HG03565 (cell line): ENCODE measurements around the gene PRSS8.

Experiments
- ATAC-seq: cut with Tn5 transposase; IDR thresholded peaks from one replicate; pipeline ENCODE4 v1.9.1; 2021; ENCODE audit warnings: mild to moderate bottlenecking, moderate library complexity; ENCODE audit not compliant: unreplicated experiment

Gene PRSS8

GRCh38 chr16:31130336-31130891, 5.1 kb downstream of the PRSS8 start:
- ATAC-seq, result no peak

DNA sequence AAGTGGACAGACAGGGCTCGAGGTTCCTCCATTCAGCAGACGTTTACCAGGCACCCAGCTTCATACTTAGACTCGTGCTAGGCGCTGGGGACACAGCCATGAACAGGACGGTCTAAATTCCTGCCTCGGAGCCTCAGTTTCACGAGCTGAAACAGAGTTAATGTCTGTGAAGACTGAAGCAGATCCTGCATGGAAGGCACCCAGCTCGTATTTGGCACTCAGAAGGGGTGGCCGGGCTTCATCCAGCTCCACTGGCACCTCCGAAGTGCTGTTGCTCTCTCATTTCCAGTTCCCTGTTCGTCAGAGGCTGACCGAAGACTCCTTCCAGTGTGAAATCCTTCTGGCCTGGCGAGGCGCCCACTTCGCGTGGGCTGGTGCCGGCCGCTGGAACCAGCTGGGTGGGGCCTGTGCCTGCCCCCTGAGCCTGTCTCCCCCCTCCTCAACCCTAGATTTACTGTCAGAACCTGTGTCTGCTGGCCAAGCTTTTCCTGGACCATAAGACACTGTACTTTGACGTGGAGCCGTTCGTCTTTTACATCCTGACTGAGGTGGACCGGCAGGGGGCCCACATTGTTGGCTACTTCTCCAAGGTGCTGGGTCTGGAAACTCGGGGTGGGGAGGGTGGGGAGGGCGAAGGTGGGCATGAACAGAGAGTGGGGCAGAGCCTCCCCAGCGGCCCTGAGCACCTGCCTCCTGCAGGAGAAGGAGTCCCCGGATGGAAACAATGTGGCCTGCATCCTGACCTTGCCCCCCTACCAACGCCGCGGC, 5.8 kb downstream of the PRSS8 start:
- no peak for ATAC-seq

DNA sequence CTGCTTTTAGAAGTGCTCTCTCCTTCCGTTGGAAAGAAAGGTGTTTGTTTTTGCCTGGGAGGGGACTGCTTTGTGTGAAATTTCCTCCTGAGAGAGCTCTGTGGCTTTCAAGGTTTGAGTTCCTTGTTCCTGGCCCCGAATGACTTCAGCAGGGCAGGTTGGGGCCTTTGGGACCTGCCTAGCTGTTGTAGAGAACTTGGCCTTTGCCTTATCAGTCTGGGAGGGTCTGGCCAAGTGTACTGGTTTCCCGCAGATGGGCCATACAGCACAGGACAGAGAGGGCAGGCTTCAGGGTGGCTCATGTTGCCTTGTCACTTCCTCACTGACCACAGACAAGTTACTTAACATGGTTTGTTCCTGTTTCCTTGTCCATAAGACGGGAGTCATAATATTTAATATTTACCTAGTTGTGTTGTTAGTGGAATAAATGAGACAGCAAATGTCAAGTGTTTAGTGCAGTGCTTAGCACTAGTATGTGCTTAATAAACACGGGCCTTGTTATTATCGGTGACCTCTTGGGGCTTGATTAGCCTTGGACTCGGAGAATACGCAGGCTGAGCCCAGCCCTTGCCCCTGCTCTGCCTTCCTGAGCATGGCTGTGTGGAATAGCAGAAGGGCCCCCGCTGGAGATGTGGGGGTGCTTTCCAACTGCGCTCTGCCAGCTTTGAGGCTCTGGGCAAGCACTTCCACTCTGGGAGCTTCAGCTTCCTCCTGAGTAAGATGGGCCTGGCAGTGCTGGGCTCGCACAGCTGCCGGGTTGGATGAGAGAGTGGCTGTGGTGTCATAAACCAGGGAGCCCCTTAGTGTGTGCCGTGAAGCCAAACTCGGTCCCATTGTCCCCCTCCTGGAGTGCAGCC, 6.6 kb downstream of the PRSS8 start:
- no peak for ATAC-seq

GRCh38 chr16:31127182-31127581, 8.3 kb downstream of the PRSS8 start:
- no peak for ATAC-seq

- no peak for ATAC-seq
Observed at GRCh38 chr16:31125844-31126243, 9.7 kb downstream of the PRSS8 start.

DNA sequence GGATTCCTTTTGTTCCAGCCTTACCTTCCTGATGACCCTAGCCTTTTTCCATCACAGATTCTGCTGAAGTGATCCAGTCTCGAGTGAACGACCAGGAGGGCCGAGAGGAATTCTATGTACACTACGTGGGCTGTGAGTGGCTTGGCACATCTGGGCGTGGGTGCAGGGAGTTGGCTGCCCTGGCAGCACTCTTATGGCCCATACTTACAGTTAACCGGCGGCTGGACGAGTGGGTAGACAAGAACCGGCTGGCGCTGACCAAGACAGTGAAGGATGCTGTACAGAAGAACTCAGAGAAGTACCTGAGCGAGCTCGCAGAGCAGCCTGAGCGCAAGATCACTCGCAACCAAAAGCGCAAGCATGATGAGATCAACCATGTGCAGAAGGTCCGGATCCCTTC, 15.4 kb downstream of the PRSS8 start:
- ATAC-seq, result no peak

DNA sequence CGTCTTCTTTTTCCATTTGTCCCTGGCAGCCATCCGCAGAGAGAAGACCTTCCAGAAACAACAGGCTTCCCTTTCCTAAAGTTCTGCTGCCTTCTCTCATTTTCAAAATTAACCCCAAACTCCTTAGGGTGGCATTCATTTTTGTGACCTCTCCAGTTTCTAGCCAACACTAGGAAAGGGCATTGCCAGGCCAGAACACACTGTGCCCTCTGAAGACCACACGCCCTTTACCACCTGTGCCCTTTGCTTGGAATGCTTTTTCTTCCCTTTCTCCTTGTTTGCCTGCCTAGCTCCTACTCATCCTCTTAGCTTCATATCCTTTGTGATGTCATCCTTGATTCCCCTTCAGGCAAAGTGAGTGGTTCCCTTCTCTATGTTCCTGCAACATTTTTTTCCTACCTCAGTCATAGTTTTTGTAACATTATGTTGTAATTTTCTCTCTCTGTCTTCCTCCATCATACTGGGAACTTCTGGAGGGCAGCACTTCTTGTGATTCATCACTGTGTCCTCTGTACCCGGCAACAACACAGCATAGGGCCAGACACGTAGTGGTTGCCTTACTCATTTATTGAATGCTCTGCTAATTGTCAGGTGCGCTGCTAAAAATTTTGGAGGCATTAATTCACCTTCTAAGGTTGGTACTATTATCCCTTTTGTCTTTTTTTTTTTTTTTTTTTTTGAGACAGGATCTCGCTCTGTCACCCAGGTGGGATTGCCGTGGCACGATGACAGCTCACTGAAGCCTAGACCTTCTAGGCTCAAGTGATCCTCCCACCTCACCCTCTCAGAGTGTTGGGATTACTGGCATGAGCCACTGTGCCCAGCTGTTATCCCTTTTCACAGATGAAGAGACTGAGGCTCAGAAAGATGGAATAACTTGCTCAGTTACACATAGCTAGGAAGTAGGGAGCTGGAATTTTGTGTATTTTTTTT, 17.0 kb downstream of the PRSS8 start:
- no peak for ATAC-seq

GRCh38 chr16:31117384-31118222, 17.9 kb downstream of the PRSS8 start, which contains the start of gene KAT8:
Gene KAT8, plus strand, starts transcription at chr16:31117664. Its CDS starts 18 bp downstream, at chr16:31117682.
- ATAC-seq, result peak; percentile 73

DNA sequence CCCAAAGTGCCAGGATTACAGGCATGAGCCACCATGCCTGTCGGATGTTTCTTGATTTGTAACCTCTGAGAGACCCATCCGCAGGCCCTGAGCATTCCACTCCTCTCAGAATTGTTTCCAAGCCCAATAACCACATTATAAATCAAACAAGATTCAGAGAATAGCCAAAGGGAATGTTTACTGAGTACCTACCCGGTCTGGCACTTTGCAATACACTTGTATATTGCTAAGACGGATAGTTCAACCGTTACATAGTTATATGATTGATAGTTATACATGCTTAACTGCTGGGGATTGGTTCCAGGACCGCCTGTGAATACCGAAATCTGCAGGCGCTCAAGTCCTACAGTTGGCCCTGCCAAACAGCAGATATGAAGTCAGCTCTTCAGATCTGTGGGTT, 21.1 kb downstream of the PRSS8 start:
- no peak for ATAC-seq

DNA sequence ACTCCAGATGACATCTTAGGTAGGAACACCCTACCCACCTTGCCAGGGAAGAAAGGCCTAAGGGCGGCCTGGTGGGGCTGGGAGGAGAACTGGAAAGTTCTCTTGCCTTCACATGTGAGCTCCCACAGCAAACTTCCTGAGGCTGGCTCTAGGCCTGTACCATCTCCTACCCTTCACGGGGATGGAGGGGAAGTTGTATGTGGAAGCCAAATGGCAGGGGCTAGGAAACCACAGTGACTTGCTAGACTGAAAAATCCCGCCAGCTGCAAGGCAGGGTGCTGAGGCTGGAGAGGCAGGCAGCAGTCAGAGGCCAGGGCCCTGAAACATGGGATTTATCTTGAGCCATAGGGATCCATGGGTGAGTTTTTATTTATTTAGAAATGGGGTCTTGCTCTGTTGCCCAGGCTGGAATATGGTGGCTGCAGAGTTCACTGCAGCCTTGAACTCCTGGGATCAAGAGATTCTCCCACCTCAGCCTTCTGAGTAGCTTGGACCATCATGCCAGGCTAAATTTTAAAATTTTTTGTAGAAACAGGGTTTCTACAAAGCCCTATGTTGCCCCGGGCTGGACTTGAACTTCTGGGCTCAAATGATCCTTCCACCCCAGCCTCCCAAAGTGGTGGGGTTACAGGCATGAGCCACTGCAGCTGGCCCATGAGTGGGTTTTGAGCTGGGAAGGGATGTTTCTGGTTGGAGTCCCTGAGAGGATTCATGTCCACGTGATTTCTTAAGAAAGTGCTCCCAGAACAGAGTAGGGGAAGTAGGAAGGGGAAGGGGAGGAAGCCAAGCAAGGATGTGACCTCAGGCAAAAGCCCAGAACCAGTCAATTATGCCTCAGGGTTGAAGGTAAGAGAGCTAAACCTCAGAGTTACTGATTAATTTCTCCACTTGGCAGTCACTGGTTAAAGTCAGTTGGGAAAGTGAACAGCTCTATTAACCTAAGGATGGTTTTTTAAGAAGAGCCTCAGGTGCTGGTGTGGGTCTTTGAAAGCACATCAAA, 22.1 kb downstream of the PRSS8 start:
- ATAC-seq, result no peak

DNA sequence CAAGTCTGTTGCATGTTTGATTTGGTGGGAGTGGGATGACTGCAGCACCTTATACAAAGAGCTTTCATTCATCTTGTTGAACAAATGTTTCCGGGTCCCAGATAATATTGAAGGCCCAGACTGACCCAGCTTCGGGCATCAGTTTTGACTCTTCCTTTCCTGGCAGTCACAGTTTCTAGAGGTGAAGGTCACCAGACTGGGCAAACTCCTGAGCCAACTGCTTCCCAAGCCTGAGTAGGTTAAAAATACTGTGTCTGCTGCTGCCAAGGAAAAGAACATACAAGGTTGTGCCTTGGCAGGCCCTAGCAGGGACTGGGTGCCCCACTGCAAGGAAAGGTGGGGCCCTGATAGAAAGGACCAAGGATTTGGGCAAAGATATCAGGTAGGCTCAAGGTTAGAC, 22.8 kb downstream of the PRSS8 start:
- no peak for ATAC-seq

DNA sequence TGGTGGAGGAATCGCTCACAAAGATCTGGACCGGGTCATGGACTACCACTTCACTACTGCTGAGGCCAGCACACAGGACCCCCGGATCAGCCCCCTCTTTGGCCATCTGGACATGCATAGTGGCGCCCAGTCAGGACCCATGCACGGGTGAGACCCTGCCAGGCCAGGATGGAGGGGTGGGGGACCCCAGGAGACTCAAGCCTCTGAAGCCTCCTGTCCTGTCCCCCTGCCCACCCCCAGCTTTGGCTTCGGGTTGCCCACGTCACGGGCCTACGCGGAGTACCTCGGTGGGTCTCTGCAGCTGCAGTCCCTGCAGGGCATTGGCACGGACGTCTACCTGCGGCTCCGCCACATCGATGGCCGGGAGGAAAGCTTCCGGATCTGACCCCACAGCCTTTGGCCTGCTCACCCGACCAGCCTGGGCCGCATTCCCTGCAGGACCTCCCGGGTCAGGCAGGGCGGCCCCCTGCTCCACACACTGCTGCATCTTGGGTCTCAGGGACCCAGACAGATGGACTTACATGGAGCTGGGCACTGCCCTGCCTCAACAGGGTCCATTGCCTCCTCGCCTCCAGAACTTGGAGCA, 23.6 kb downstream of the PRSS8 start:
- no peak for ATAC-seq

- ATAC-seq, result no peak
Observed at GRCh38 chr16:31110106-31111034, 25.2 kb downstream of the PRSS8 start.

GRCh38 chr16:31109622-31110021, 25.9 kb downstream of the PRSS8 start:
- ATAC-seq, result no peak

DNA sequence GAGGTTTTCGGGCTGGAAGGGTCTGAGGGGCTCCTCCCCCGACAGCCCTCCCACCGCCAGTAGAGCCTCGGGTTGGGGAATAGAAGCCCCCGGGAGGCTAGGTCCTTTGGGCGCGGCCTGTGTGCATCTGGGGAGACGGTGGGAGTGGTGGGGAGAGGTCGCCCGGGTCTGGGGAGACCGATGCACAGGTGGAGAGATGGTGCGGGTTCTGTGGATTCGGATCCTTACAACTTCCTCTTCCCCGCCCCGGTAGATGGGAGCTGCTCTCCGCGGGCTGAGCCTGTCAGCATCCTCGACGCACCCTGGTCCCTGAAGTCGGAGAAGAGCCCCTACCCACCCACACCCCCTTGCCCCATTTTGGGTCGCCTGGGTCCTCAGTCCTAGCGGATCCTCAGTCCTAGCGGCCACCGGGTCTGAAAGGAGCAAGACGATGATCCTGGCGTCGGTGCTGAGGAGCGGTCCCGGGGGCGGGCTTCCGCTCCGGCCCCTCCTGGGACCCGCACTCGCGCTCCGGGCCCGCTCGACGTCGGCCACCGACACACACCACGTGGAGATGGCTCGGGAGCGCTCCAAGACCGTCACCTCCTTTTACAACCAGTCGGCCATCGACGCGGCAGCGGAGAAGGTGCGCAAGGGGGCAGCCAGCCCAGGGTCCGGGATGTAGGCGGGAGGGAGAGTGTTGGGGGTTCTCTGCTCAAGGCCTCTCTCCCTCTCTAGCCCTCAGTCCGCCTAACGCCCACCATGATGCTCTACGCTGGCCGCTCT, 26.6 kb downstream of the PRSS8 start:
- no peak for ATAC-seq

DNA sequence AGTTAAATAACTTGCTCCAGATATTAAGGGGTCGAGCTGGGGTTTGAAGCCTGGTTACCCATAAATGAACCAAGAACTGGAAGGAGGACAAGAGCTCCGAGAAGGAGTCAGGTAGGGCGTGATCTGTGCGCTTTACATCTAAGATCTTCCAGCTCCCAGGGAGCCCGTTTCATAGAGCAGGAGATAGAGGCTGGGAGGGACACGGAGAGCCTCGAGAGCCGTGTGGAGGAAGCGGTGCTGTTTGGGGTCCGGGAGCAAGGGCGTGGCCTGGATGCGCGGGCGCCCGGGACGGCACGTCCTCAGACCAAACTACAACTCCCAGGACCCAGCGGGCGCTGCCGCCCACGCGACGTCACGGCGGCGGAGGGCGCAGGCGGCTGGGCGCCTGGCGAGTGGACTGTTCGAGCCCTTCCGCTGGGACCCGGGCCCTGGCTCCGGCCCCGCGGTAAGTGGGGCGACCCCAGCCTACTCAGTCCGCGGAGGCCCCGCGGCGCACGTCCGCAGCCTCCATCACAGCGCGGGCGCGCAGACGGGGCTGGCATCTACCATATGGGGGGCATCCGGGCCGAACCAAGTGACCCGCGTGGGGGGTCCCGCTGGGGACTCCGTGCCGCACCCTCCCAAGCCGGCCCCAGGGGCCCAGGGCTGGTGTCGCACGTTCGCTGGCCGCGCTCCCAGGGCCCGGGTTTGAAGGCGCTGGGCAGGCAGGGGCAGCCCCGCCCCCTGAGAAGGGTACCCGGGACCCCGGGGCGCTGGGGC, 27.3 kb downstream of the PRSS8 start, which contains the start of gene BCKDK:
Gene BCKDK, plus strand, starts transcription at position 352 of the 759 bp plus-strand sequence. CDS start 838 bp downstream, outside the sequence.
- ATAC-seq, result peak; percentile 77
